ENCODE results near the gene TCF12.

DNA sequence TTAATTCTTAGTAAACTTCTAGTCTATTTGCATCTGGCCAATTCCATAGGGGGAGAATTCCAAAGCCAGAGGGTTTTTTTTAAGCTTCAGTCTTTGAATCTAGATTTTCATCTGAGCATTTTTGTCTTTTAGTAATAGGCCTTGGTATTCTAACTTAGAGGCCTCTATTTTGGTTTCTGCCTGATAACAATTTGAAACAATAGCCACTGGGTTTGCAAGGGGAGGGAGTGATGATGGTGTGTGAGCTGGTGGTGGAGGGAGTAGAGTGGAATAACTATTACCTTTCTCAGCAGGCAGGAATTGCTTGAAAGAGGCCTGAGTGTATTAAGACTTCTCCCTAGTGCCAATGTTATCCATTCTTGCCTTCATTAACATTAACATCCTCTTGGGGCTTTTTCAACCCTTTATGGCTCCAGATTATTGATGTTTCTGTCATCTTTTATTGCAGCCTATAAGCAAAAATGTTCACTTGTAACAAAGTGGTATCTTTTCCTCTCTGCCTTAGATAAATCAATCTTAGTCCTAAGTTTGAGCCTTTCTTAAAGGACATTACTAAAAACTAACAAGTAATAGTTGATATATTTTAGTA lies 26.5 kb upstream of the TCF12 start:
- TF ChIP-seq CTCF (IDR thresholded peaks at IDR 0.05) = no peak
- no peak for TF ChIP-seq POLR2A (IDR thresholded peaks at IDR 0.05; ENCODE audit: low read depth)

Data from esophagus muscularis mucosa (tissue), 3 donors.